ENCODE measurements around the gene ZSCAN10. TPM values are rescaled to one million over a fixed set of nuclear protein-coding genes. Genes with fewer than 3 reads are reported as not detected.

Gene ZSCAN10
- total RNA-seq, result not detected
- long read RNA-seq, result 0 reads

DNA sequence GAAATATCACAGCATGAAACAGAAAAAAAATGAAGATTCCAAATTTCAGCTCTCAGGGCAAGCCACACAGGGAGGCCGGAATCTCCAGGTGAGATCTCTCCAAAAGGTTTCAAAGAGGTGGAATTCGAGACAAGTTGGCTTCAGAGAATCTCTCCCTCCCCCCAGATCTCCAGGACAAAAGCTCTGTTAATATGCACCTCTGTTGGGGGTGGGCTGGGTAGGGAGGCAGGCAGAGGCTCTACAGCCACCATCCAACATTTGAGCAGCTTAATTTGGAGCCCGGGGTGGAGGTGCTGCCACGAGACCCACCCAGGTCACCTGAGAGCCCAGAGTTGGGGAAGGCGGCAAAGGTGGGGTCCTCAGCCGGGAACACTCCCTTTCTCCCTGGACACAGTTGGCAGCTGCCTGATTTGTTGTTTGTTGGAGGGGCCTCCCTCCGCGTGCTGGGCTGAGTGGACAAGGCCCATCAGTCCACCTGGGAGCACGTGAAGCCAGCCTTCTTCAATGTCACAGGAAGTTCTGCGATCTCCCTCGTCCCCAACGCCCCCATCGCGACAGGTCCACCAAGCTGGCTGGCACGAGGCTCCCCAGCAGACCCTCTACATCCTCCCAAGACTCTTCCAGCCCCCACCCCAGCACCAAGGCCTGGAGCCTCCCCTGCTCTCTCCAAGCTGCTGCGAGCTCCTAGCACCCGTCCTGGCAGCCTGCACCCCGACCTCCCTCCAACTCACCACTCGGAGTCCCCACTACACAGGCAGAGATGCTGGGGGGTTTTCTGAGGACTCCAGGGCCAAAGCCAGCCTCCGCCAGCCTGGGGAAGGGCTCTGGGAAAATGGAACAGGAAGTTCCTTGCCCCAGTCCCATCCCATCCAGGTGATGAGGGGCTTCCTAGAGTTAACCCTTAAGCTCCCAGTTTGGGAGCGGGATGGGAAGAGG is at the start of gene ZSCAN10:
Gene ZSCAN10 (minus strand): TSS at position 836 of the 936 bp plus-strand sequence. CDS start 6,357 bp downstream, outside the sequence.
- no peak within 1 kb of the TSS for H3K27ac ChIP-seq
- no peak for DNase-seq

DNA sequence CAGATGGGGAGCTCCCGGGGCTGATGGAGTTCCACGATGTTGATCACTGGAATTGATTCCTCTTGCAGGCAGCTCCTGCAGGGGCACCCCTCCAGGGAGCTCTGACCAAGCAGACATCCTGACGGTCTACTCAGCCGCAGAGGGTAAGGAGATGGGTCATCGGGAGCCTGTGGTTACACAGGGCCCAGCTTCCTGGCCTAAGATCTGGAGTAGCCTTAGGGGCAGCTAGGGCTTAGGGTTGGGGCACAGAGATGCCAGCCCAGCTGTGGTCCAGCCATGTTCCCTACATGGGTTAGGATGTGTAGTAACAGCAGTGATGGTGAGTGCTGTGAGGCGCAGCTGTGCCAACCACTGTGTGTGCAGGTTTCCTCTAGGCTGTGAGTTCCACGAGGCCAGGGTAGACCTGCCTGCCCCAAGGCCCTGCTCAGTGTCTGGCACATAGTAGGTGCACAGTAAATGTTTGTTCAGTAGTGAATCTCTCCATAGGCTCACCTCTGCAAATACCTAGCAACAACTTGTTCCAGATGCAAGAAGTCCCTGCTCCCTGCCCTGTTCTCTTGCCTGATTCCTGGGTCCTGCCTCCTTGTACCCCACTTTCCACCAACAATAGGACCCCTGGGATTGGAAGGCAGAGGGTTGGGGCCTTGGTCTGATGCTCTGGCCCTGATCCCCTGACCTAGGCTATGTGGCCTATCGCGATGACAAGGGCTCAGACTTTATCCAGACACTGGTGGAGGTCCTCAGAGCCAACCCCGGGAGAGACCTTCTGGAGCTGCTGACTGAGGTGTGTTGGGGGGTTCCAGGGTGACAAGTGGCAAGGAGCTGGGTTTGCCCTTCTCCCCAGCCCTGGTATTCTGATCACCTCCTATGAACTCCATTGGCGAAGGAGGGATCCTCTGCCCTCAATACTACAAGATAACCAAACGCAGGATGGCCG is 49.4 kb upstream of the ZSCAN10 start:
- TF ChIP-seq, protein P1, sequence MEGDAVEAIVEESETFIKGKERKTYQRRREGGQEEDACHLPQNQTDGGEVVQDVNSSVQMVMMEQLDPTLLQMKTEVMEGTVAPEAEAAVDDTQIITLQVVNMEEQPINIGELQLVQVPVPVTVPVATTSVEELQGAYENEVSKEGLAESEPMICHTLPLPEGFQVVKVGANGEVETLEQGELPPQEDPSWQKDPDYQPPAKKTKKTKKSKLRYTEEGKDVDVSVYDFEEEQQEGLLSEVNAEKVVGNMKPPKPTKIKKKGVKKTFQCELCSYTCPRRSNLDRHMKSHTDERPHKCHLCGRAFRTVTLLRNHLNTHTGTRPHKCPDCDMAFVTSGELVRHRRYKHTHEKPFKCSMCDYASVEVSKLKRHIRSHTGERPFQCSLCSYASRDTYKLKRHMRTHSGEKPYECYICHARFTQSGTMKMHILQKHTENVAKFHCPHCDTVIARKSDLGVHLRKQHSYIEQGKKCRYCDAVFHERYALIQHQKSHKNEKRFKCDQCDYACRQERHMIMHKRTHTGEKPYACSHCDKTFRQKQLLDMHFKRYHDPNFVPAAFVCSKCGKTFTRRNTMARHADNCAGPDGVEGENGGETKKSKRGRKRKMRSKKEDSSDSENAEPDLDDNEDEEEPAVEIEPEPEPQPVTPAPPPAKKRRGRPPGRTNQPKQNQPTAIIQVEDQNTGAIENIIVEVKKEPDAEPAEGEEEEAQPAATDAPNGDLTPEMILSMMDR (IDR thresholded peaks at IDR 0.05), result no peak
- no peaks in the 10 kb centered on the region for H3K9me3 ChIP-seq
- peaks cover 13% of the 10 kb centered on the region for H3K4me1 ChIP-seq
- H3K27me3 ChIP-seq, result no peaks in the 10 kb centered on the region
- no peaks in the 10 kb centered on the region for H3K36me3 ChIP-seq
- ATAC-seq (no peak), DNase-seq (no peak)
- no peak overlapping the region for H3K27ac ChIP-seq
- H3K4me3 ChIP-seq, result no peak overlapping the region
- intact Hi-C loops (cut with DNase I), result no loop called here

More for the DNA sequence above, at the start of gene ZSCAN10:
- Histone ChIP-seq H3K4me1 (peaks cover 21% of the 10 kb centered on the region), H3K9me3 (no peaks in the 10 kb centered on the region), H3K4me3 (peak within 1 kb of the TSS; percentile 35), H3K36me3 (no peaks in the 10 kb centered on the region), H3K27me3 (no peaks in the 10 kb centered on the region)
- TF ChIP-seq, protein P1 (IDR thresholded peaks at IDR 0.05), result no peak
- intact Hi-C loops (cut with DNase I), result no loop called here
- ATAC-seq, result no peak

DNA sequence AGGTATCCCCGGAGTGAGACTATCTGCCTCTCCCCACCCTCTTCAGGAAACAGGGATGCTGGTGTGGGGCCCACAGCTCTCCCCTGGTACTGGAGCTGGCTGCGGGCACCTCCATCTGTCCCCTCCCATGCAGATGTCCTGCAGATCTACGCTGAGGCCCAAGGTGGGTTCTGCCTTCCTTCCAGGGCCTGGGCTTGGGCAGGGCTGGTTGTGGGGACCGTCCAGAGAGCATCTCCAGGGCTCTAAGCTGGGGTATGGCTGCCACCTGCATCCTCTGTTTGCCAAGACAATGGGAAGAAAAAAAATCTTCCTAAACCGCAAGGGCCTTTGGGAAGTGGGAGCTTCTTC is 48.6 kb upstream of the ZSCAN10 start:
- TF ChIP-seq, protein P1 (IDR thresholded peaks at IDR 0.05), result no peak
- ATAC-seq, result no peak
- no peak overlapping the region for H3K4me3 ChIP-seq

DNA sequence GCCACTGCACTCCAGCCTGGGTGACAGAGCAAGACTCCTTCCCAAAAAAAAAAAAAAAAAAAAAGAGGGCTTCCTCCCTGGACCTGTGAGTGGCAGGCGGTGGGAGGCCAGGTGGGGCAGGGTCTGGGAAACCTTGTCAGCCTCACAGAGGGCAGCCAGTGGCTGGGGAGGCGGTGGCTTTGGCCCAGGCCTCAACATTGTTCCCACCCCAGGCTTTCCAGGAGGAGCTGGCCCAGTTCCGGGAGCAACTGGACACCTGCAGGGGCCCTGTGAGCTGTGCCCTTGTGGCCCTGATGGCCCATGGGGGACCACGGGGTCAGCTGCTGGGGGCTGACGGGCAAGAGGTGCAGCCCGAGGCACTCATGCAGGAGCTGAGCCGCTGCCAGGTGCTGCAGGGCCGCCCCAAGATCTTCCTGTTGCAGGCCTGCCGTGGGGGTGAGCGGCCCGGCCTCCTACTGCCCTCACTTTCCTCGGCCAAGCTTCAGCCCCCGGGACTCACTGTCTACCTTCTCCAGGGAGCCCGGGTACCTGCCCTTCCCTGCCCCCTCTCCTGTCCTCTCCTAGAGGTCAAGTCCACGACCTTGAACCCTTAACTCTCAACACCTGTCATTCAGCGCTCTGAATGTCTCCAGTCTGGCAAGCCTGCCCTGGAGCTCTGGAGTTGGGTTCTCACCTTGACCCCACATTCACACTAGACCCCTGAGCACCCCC is 48.1 kb upstream of the ZSCAN10 start:
- TF ChIP-seq, protein P1 (IDR thresholded peaks at IDR 0.05), result no peak
- ATAC-seq, result no peak

More for the DNA sequence above, 48.6 kb upstream of the ZSCAN10 start:
- Histone ChIP-seq H3K27me3 (no peaks in the 10 kb centered on the region), H3K9me3 (no peaks in the 10 kb centered on the region), H3K4me1 (peaks cover 13% of the 10 kb centered on the region), H3K27ac (no peak overlapping the region), H3K36me3 (peaks cover 3% of the 10 kb centered on the region)
- intact Hi-C loops (cut with DNase I), result no loop called here
- no peak for DNase-seq

DNA sequence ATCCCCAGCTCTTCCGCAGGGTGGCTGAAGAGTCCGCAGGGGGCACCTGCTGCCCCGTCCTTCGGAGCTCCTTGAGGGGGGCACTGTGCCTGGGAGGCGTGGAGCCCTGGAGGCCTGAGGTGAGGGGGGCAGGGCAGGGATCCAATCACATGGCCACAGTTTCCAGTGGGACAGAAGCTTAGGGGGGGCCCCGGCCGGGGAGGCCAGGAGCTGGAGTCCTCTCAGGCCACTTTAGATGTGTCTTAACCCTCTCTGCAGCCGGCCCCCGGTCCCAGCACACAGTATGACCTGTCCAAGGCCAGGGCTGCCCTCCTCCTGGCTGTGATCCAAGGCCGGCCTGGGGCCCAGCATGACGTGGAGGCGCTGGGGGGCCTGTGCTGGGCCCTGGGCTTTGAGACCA is 46.6 kb upstream of the ZSCAN10 start:
- Histone ChIP-seq H3K4me1 (peaks cover under 1% of the 10 kb centered on the region), H3K9me3 (no peaks in the 10 kb centered on the region), H3K36me3 (peaks cover 21% of the 10 kb centered on the region), H3K27me3 (no peaks in the 10 kb centered on the region), H3K27ac (no peak overlapping the region), H3K4me3 (no peak overlapping the region)
- DNase-seq (no peak), ATAC-seq (no peak)
- TF ChIP-seq, protein P1 (IDR thresholded peaks at IDR 0.05), result no peak
- intact Hi-C loops (cut with DNase I), result no loop called here

More for the DNA sequence above, 48.1 kb upstream of the ZSCAN10 start:
- no peak for DNase-seq
- no peak overlapping the region for H3K4me3 ChIP-seq
- intact Hi-C loops (cut with DNase I), result no loop called here
- no peak overlapping the region for H3K27ac ChIP-seq
- H3K27me3 ChIP-seq, result no peaks in the 10 kb centered on the region
- peaks cover 9% of the 10 kb centered on the region for H3K4me1 ChIP-seq
- H3K9me3 ChIP-seq, result no peaks in the 10 kb centered on the region
- peaks cover 9% of the 10 kb centered on the region for H3K36me3 ChIP-seq

All from upper lobe of right lung (tissue), 1 donor.